ENCODE data around the gene LINC01488.

Gene LINC01488

DNA sequence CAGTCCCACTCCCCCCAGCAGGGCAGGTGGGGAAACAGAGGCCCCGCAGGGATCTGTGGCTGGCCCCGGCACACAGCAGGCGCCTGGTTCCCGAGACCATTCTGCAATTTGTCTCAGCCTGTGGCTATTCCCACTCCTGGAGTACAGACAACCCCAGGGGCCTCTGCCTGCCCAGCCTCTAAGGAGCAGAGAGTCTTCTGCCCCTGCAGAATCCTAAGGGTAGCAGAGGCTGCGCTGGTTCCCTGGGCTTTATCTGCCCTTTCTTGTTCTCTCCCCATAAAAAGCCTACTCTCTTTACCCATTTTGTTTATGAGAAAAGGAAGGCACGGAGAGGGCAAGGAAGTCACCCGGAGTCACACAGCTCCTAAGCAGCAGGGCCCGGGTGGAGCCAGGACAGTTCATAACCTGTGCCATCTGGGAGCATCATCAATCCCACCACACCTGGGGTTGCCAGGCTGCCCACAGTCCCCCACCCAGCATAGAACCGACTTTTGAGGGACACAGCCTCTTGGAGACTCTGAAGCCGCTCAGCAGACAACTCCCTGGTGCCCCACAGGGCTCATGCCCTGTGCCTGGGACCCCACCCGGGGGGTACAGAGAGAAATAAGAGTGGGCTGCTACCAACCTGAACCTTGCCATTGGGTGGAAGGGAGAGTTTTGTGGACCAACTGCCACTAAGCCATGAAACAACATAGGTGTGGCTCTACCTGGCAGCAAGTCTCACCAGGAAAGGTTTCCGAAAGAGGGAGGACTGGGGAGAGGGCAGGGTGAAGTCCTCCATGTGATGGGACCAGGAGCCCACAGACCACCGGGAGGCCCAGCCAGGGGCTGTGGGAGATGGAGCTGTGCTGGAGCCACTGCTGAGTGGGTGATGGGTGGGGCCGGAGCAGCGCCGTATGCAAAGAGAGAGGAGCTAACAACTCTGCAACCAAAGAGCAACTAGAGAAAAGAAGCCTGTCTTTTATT lies 17.2 kb upstream of the LINC01488 start:
- DNase-seq (ENCODE audit: low spot score): no peak

DNA sequence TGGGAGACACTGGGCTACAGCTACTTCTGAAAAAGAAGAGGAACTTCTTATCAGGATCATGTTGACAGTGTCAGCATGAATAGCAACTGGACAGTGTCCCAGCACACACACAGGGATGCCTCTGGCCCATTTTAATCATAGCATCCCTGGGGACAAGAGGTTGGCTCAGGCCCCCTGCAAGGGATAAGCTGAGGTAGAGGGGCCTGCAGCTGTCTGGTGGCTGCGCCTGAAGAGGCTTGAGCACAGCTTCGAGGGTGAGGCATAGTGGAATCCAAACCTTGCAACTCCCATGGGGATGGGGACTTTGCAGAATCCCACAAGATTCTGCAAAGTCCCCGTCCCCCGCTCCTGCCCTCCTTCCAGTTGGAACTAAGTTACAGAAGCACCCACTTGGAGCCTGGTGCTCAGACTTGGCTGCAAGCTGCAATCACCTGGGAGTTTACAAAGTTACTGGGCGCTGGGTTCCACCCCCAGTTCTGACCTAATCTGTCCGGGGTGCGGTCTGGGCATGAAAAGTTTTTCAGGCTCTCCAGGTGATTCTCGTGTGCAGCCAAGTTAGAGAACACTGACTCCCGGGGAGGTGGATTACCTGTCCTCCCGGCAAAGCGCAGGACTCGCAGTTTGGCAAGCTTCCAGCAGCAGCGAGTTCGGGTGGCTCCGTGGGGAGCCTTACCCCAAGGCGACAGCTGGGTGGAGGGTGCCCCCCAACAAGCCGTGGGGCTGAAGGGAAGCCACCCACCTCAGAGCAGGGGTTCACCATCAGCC lies 16.0 kb upstream of the LINC01488 start:
- DNase-seq (ENCODE audit: low spot score): no peak

DNA sequence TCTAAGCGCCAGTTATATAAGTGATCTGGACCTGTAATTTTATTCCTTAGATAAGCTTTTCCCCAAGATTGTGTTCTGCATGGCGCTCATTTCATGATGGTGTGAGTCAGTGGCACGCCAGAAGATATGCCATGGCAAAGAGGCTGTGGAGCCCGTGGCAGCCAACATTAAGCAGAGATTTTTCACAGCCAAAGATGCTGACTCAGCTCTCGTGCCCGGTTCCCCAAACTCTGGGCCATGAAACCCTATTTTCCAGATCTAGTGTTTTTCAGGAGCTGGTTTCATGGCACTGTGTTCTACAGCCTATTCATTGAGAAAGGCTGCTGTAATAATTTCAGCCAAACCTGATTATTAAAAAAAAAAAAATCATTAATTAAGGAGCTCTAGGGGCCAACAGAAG lies 15.4 kb upstream of the LINC01488 start:
- no peak for DNase-seq (ENCODE audit: low spot score)

DNA sequence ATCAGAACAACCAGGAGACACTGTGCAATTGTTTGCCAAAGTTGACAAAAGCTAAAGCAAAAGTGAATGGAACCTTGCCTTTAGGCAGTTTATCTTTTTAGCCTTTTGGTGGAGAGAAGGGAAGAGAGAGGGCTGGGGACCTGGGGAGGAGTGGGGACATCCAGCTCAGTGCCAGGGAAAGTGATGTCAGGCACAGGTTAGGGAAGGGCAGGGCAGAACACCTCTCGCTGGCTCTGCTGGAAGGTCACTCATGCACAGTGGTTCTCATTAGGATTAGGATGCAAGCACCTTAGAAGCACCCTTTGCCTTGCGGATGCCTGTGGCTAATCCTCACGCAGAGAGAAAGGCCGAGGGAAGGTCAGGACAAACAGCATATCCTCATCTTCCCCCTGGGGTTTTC lies 14.3 kb upstream of the LINC01488 start:
- no peak for DNase-seq (ENCODE audit: low spot score)

DNA sequence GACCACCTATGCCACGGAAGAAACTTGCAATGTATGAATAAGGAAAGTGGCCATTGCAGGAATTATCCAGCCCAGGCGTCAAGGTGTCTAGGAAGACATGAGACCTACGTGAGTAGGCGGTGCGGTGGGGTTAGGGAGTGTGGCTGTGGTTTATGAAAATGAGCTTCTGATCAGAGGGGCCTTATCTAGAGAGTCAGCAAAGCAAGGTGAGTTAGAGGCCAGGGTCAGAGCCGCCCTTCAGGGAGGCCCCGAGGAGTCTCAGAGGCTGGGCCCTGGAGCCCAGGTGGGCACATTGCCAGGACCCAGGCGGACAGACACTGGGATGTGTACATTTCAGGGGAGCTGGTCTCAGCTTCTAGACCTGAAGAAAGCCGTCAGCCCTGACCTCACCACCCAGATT lies 13.8 kb upstream of the LINC01488 start:
- no peak for DNase-seq (ENCODE audit: low spot score)

DNA sequence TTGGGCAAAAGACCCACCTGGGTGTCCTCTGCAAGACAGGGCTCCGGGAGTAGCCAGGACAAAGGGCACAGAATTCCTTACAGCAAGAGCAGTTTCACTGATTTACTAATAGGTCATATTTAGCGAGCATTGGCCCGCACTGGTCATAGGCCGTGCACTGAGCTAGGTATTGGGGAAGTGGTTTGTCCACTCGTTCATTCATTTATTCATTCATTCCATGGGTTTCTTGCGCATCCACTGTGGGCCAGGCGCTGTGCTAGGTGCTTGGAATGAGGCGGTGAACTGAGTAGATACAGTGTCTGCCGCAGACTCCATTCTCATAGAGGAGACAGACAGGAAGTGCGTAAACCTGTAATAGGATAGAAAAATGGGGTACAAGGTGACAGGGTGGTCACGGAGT lies 13.2 kb upstream of the LINC01488 start:
- no peak for DNase-seq (ENCODE audit: low spot score)

DNA sequence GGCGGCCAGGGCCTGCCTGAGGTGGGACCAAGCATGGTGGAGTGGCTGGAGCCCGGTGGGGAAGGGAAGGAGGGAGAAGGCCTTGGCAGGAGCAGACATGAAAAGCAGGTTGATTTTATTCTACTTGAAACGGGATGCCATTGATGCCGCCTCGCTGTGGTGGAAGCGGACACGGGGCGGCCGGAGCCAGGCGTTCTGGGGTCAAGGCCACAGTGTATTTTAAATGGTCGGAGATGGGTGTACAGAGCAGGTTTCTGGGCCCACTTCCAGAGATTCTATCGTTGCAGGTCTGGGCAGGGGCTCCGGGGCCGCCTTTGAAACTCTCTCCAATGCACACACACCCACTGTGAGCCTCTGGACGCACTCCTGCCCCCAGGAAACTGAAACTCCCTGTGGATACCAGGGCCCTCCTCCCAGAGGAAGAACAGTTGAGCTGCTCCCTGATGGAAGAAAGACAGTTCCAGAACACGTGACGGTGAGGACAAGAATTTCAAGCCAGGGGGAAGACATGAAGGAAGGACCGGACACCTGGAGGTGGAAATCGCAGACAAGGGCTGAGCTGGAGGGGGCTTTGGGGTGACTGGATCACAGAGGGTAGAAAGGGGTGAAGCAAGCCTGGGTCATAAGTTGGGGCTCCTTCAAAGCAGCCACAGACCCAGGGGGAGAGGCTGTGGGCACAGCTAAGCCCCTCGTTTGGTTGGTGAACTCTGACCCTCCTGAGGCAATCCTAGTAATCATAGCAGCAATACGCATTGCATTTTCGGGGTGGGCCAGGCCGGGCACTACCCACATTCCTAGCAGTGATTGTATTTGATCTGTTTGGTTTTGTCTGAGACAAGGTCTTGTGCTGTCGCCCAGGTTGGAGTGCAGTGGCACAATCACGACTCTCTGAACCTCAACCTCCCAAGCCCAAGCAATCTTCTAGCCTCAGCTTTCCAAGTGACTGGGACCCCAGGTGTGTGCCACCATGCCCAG lies 12.3 kb upstream of the LINC01488 start:
- DNase-seq (ENCODE audit: low spot score): no peak

DNA sequence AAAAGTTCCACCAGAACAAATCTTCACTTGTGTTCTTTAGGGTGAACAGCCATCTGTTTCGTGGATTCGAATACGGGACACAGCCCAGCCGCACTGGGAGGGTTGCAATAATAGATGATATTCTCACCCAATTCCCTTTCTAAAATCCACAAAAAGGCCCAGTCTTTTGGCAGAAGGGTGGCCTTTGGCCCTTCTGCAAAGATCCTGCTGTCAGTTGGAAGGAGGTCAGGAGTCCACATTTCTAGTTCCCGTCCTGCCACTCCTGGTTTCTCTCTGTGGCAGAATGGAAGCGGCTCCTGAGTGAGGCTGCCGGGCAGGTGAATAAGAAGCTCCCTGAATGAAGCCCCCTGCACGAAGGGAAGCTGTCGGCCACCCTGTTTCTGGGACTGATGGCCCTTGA lies 11.2 kb upstream of the LINC01488 start:
- no peak for DNase-seq (ENCODE audit: low spot score)

DNA sequence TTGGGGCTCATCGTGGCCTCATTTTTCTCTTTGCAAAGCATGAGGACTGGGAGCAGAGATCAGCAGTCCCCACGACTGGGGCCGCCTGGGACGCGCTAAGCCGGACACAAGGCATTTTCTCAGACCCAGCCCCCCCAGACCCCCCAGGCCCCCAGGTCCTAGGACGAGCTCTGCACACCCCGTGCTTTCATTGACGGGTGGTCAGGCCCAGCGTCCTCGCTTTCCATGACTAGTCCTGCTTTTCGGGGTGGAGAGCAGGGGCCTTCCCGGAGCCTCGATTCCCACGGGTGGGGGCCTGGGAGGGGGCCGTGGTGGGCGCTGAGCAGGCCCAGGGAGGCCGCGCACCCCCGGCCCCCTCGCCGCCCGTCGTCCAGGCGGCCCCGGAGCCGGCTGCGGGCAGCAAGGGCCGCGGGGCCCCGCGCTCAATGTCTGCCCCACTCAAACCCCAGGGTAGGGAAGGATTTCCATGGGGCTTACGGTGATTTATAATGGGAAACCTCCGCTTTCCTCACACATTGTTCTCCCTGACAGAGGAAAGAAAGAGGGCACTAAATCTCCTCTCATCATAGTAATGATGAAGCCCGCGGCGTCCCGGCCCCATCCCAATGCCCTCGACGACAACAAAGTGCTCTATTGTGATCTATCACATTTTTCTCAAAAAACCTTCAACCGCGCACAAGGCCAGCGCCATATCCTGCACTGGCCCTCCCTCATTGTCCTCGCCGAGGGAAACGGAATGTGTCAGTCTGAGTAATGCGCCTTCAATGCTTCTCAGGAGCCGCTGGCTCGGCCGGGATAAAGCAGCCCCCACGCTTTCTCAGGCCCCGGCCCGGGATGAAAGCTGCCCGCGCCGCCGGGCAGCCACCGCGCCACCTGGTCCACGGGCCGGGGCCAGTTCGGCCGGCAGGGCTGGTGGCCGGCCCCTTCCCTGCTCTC lies 10.4 kb upstream of the LINC01488 start:
- no peak for DNase-seq (ENCODE audit: low spot score)

DNA sequence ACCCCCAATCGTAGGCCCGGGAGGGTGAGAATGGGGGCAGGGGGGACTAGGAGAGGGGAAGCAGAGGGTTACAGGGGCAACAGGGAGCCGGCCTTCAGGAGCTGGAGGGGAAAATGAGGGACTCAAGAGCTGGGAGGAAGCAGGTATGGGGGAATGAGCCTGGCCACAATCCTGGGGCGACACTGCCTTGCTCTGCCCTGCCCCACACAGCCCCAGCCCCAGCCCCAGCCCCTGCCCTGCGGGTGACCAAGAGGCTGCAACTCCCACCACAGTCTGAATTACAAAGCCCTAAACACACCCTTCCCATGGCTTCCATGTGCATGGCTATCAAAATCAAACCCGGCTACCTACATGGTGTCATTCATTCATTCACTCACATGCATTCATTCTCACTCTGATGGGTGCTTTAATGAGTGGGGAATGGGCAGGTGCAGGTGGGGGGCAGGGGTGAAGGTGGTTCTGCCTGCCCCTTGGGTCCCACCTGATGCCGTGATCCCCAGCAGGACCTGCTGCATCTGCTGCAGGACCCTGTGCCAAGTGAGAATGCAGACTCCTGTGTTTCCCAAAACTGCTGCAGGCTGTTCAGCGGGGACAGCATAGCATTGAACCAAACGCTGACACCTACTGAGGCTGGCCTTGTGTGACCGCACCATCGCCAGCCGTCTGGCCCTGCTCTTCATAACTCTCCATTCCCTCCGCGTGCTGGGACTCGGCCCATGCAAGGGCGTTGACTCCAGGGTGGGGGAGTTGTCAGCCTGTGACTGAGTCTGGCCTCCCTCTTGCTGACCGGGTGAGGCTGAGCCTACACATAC lies 9.5 kb upstream of the LINC01488 start:
- DNase-seq (ENCODE audit: low spot score): no peak

DNA sequence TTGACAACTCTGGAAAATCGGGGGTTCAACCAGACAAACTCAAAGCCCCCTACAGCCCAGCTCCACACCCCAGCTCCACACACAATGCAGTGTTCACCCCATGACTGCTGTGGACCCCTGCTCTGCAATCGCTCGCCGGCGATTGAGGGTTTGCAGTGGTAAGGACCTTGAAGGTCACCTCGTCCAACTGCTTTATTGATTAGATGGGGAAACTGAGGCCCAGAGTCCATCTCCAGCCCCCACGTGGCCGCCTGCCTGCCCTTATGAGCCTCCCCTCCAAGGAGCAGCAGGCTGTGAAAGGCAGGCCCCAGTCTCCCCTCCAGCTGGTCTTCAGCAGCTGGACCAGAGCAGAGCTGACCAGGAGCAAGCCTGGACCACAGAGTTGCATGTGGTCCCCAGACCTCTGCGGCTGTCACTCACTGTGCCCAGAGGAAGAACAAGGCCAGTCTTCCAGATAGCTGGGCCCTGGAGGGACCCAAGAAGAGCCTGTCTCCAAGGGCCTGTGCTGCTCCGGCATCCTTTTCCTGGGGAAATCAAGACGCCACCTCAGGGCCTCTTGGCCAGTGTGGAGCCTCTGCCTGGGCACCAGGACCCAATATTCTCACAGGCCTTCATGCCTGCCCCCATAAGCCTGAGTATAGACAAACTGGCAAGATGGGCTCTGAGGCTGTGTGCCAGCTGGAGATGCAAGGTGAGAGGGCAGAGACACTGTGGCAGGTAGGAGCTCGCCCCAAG lies 8.8 kb upstream of the LINC01488 start:
- DNase-seq (ENCODE audit: low spot score): no peak

DNA sequence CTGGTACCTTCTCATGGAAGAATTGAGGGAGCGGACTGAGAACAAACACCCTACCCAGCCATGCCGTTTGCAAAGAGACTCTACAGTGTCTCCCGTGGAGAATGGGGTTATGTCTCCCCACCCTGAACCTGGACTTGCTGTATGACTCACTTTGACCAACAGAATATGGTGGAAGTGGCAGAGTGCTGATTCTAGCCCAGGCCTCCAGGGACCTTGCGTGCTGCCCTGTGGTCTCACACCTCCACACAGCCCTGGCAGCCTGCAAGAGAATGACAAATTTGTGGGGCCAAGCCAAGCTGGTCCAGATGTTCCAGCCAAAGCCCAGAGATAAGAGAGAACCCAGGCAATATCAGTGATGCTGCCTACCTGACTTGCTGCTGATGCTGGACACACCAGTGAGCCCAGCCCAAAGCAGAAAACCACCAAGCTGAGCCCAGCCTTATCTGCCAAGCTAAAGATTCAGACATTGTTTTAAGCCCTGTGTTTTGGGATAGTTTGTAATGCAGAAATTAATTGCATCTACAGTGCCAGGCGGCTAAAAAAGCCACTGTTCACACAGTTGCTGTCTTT lies 8.1 kb upstream of the LINC01488 start:
- no peak for DNase-seq (ENCODE audit: low spot score)

DNA sequence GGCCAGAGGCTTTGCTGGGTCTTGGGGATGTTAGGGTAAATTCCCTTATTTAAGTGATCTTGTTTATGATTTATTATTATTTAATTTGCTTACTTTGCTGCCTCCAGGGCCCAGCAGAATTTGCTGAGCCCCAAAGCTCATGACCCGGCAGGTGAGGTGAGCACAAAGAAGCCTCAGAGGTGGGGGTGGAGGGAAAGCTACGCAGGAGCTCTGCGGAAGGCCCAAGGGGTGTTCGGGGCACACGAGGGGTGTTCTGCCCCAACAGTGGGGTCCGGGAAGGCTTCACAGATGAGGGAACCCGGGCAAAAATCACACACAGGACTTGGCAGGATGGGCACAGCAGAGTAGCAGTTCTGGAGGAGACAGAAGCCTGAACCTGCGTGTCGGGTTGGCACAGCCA lies 6.7 kb upstream of the LINC01488 start:
- DNase-seq (ENCODE audit: low spot score): no peak

DNA sequence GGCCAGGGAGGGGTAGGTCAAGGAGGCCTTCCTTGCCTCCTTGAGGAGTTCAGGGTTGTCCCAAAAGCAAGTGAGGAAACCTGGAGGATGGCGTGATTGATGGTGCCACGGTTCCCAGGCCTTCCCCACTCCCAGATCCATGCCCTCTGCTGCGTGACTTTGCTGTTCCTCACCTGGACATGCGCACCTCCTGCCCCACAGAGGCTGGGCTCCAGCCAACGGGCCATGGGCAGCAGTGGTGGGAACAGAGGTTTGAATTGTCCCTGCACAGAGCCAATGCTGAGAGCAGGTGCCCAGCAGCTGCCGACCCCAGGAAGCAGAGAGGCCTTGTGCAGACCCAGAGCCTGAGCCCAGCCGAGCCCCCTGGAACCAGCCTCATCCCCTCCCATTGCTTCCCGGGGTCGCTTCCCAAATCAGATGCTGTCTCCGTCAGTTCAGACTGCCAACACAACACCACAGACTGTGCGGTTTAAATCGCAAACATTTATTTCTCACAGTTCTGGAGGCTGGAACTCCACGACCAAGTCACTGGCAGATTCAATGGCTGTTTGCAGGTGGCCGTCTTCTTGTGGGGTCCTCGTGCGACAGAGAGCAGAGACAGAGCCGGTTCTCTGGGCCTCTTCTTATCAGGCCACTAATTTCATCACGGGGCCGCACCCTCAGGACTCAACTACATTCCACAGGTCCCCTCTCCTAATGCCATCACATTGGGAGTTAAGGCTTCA lies 6.2 kb upstream of the LINC01488 start:
- no peak for DNase-seq (ENCODE audit: low spot score)

DNA sequence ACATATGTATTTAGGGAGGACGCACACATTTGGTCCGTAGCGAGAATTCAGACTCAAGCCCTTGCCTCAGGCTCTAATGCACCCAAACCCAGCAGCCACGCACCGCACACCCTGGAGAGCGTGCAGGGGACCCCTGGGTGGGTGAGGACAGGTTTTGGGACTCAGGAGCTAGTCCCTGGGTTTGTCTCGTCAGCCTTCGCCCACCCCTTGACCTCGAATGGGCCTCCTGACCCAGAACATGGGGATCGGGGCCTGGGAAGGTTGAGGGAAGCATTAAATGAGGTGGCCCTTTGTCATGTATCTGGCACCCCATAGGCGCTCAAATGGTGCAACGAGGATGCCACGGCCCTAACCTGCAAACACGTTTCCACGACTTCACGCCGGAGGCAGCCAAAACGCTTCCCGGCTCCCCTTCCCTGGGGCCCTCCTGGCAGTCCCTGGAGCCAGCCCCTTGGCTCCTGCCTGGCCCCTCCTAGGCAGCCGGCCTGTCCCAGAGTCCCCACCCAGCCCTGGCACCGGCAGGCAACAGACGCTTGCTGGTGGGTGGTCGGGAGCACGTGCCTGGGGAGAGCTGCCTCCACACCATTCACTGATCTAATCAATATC lies 5.5 kb upstream of the LINC01488 start:
- DNase-seq (ENCODE audit: low spot score): no peak

DNA sequence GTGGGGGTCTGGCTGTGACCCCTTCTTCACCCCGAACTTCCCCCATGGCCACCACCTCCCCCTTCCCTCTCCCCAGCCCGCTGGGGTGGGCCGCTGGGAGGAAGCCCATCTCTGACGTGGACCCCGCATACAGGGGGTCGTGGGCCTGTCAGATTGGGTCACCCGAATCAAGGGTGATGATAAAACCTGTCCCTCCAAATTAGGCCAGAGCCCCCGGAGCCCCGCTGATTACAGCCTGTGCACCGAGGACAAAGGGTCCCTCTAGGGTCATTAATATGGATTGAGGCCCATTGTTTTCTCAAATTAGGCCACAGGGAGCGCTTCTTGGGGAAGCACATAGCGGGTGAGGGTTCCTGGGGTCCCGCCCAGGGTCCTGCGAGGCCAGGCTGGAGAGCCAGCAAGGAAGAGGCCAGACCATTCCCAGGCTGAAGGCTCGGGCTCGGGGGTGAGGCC lies 4.9 kb upstream of the LINC01488 start:
- DNase-seq (ENCODE audit: low spot score): no peak

DNA sequence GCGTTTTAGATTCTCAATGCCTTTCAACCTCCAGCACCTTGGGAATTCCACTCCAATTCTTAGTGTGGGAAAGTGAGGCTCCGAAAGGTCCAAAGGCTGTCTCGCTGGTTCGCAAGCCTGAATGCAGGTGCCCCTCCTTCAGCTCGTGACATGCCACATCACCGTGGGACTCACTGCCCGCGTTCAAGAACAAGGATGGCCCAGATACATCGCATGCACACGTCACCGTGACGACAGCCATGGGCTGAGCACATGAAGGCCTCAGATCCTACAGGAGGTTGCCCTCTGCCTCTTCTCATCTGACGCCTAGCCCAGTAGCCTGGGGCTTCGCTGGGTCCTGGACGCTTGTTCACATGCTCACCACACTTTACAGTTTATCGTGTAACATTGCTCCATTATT lies 4.4 kb upstream of the LINC01488 start:
- DNase-seq (ENCODE audit: low spot score): no peak

All from D341Med (cell line).